ENCODE results near the gene STAT5A. TPM values are rescaled to one million over a fixed set of nuclear protein-coding genes. Genes with fewer than 3 reads are reported as not detected.

Gene STAT5A
- total RNA-seq, 1 donor from 2014 or later = 140 TPM

- Mint-ChIP-seq H3K27me3 (no peaks in the 10 kb centered on the region), H3K36me3 (ENCODE audit: low read depth) (peaks cover under 1% of the 10 kb centered on the region), H3K4me3 (no peak overlapping the region), H3K27ac (no peak overlapping the region), H3K4me1 (peaks cover 23% of the 10 kb centered on the region), H3K9me3 (no peaks in the 10 kb centered on the region)
- no peak for DNase-seq
- no peak for ATAC-seq (ENCODE audit: low read depth)
- POLR2A ChIA-PET = interaction anchor here (0.6 kb wide), 1 partner anchor 94 kb away, joined by 4 read pairs; no protein-coding TSS in a partner anchor
- intact Hi-C loops (cut with micrococcal nuclease) = loop anchor here (10.0 kb wide), 1 partner anchor 268 kb away; the partner anchor contains the start of gene DNAJC7
- CTCF ChIA-PET = interaction anchor here (1.0 kb wide), 1 partner anchor 60 kb away, joined by 3 read pairs; no protein-coding TSS in a partner anchor
- no peak for TF ChIP-seq CTCF (IDR thresholded peaks at IDR 0.05)
These were observed 5.7 kb upstream of the STAT5A start for GRCh38 chr17:42282478-42283080.

GRCh38 chr17:42283241-42284023 lies 4.9 kb upstream of the STAT5A start:
- H3K27me3 Mint-ChIP-seq = no peaks in the 10 kb centered on the region
- no peak for DNase-seq
- H3K4me3 Mint-ChIP-seq = no peak overlapping the region
- ATAC-seq (ENCODE audit: low read depth) = no peak
- intact Hi-C loops (cut with micrococcal nuclease) = loop anchor here (10.0 kb wide), 1 partner anchor 269 kb away; the partner anchor contains the start of gene DNAJC7
- H3K9me3 Mint-ChIP-seq = no peaks in the 10 kb centered on the region
- H3K4me1 Mint-ChIP-seq = peaks cover 23% of the 10 kb centered on the region
- H3K36me3 Mint-ChIP-seq (ENCODE audit: low read depth) = peaks cover 4% of the 10 kb centered on the region
- H3K27ac Mint-ChIP-seq = no peak overlapping the region
- POLR2A ChIA-PET = interaction anchor here (0.6 kb wide), 1 partner anchor 50 kb away, joined by 4 read pairs; no protein-coding TSS in a partner anchor
- CTCF ChIA-PET = no interaction called here
- TF ChIP-seq CTCF (IDR thresholded peaks at IDR 0.05) = no peak

DNA sequence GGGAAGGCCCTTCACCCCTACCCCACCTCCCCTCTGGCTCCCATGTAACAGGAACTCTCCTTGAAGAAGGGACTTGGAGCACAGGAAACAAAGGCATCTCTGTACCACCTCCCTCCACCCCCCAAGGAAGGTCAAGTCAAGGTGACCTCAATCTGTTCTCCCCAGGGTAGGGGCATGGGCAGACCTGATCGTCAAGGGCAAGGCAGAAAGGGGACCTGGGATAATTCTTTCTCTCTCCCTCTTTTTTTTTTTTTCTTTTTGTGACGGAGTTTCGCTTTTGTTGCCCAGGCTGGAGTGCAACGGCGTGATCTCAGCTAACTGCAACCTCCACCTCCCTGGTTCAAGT lies 4.3 kb upstream of the STAT5A start:
- ChIA-PET POLR2A (interaction anchor here (0.6 kb wide), 1 partner anchor 50 kb away, joined by 4 read pairs; no protein-coding TSS in a partner anchor), CTCF (no interaction called here)
- intact Hi-C loops (cut with micrococcal nuclease) = loop anchor here (10.0 kb wide), 1 partner anchor 269 kb away; the partner anchor contains the start of gene DNAJC7
- Mint-ChIP-seq H3K4me1 (peaks cover 24% of the 10 kb centered on the region), H3K9me3 (no peaks in the 10 kb centered on the region), H3K4me3 (no peak overlapping the region), H3K27ac (no peak overlapping the region), H3K27me3 (no peaks in the 10 kb centered on the region), H3K36me3 (ENCODE audit: low read depth) (peaks cover 5% of the 10 kb centered on the region)
- no peak for TF ChIP-seq CTCF (IDR thresholded peaks at IDR 0.05)
- DNase-seq (no peak), ATAC-seq (ENCODE audit: low read depth) (no peak)

DNA sequence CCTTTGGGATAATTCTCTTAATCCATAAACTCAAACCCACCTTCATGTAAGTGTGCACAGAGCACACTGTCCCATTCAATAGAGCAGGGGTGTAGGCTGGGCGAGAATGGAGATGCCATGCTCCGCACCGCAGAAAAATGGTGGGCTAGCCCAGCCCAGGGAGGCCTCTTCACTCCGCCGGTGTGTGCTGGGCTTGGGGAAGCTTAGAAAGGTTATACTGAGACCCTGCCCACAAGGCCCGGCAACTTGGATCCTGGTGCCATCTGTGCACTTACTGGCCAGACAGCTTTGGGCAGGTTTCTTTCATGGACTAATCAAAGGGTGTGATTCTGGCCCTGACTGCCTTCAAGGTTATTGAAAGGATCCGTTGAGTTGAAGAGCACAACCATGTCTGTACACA lies 3.7 kb upstream of the STAT5A start:
- H3K36me3 Mint-ChIP-seq (ENCODE audit: low read depth) = peaks cover 6% of the 10 kb centered on the region
- intact Hi-C loops (cut with micrococcal nuclease) = loop anchor here (10.0 kb wide), 1 partner anchor 270 kb away; the partner anchor contains the start of gene DNAJC7
- CTCF ChIA-PET = no interaction called here
- no peaks in the 10 kb centered on the region for H3K27me3 Mint-ChIP-seq
- no peaks in the 10 kb centered on the region for H3K9me3 Mint-ChIP-seq
- peaks cover 29% of the 10 kb centered on the region for H3K4me1 Mint-ChIP-seq
- ATAC-seq (ENCODE audit: low read depth) (no peak), DNase-seq (no peak)
- H3K27ac Mint-ChIP-seq = no peak overlapping the region
- TF ChIP-seq CTCF (IDR thresholded peaks at IDR 0.05) = no peak
- no peak overlapping the region for H3K4me3 Mint-ChIP-seq
- POLR2A ChIA-PET = interaction anchor here (1.0 kb wide), 1 partner anchor 36 kb away, joined by 3 read pairs; no protein-coding TSS in a partner anchor

Data from activated B cell treated with CpG ODN at 0.5 μM for 24 hours (primary cell).